HG02759 (cell line): Measurements from ENCODE around the gene GALNT9.
"Not testable (repeated sequence)": the region's sequence is repeated elsewhere in the genome, so short reads cannot be mapped to it uniquely, and the experiment has no call there.

Source experiments
- ATAC-seq: cut with Tn5 transposase; IDR thresholded peaks from one replicate; pipeline ENCODE4 v1.9.1; 2021; ENCODE audit warnings: mild to moderate bottlenecking, moderate library complexity; ENCODE audit not compliant: unreplicated experiment

The GALNT9 gene

GRCh38 chr12:132329036-132329719, at the start of gene GALNT9:
TSS of gene GALNT9 (minus strand) at chr12:132329589. CDS start at chr12:132329203, 386 bp downstream.
- no peak for ATAC-seq

- ATAC-seq = not testable (repeated sequence)
These were observed 49.7 kb upstream of the GALNT9 start for GRCh38 chr12:132379057-132379456.

DNA sequence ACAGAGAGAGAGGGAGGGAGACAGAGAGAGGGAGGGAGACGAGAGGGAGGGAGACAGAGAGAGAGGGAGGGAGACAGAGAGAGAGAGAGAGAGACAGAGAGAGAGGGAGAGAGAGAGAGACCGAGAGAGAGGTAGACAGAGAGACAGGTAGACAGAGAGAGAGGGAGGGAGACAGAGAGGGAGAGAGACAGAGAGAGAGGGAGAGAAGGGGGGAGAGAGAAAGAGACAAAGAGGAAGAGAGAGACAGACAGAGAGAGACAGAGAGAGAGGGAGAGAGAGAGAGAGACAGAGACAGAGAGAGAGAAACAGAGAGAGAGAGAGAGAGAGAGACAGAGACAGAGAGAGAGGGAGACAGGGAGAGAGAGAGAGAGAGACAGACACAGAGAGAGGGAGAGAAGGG, 47.8 kb upstream of the GALNT9 start:
- no peak for ATAC-seq

- ATAC-seq = no peak
These were observed 47.1 kb upstream of the GALNT9 start for GRCh38 chr12:132376464-132376830.

DNA sequence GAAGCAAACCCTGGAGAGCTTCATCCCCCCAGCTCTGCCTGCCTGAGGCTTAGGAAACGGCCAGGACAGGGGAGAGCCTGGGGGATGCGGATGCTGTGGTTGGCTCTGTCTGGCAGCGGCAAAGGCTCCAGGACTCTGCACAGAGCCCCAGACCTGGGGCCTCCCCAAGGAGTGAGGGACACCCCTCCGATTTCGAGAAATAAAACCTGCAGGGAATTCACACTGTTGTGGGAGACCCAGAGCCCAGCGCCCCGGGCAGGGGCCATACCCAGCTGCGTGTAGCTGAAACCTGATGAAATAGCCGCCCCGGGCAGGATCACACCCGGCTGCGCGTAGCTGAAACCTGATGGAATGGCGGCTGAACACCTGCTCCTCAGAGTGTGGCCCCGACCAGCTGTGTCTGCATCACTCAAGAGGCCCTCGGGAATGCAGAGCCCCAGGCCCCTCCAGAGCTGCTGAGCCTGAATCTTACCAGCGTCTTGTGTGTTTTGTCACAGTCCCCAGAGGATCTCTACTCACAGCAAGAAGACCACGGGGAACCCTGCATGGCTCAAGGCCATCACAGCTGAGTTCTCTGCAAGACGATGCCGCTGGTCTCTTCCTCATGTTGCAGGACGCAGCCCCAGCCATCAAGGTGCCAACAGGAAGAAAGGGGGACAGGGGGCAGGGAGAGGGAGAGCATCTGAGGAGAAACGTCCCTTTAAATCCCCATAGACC, 46.5 kb upstream of the GALNT9 start:
- ATAC-seq = no peak

- no peak for ATAC-seq
These were observed 45.4 kb upstream of the GALNT9 start for GRCh38 chr12:132374612-132375445.

GRCh38 chr12:132373901-132374611, 44.7 kb upstream of the GALNT9 start:
- ATAC-seq = no peak

- ATAC-seq = no peak
These were observed 38.5 kb upstream of the GALNT9 start for GRCh38 chr12:132367852-132368251.

DNA sequence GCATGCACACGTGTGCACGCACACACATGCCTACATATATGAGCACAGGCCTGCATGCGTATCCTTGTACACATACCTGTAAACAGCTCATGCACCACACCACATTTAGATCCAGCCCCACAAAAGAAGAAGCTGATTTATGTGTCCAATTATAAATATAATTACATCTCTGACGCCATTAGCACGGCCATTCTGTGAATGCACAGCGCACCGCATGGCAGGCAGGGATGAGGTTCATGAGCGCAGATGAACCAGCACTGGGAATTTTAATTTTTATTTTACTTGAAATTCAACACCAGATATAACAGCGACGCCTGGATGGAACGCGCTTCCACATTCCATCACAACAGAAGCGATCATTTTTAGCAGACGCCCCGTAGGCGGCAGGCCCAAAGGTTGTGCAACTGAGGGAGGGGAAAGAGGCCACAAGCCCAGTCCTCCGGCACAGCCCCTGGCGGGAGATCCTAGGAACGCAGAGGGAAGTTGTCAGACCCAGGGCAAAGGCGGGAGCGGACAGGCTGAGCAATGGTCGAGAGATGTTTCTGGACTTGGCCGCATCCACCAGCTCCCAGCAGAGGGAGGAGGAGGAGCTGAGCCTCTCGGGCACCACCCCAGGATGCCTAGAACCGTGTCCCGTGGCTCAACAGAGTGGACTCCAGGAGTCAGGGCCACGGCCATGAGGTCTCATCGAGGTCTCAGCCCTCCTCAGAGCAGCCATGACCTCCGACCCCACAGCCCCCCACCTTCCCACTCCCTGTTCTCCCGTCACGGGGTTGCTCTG, 37.9 kb upstream of the GALNT9 start:
- ATAC-seq = no peak

DNA sequence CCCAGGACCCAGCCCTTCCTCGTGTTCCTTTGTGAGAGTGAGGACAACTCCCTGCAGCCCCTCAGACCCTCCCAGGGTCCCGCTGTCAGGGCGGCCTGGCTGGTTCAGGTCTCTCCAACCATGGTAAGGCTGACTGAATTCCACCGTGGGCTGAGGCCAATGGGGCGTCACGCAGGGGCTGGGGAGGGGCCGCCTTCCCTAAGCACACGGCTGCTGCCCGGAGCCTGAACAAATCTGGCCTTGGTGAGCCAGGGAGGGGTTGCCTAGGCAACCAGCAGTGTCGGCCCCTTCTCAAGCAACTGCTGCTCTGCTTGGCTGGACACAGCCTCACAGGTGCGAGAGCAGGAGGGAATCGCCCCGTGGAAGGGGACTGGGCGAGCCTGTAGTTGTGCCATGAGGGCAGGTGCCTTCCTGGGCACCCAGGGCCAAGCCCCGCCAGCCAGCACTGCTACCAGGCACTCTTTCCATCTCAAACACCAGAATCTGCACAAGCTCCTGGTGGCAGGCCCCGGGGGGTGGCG, 37.0 kb upstream of the GALNT9 start:
- no peak for ATAC-seq

GRCh38 chr12:132365226-132365625, 35.8 kb upstream of the GALNT9 start:
- ATAC-seq = no peak

DNA sequence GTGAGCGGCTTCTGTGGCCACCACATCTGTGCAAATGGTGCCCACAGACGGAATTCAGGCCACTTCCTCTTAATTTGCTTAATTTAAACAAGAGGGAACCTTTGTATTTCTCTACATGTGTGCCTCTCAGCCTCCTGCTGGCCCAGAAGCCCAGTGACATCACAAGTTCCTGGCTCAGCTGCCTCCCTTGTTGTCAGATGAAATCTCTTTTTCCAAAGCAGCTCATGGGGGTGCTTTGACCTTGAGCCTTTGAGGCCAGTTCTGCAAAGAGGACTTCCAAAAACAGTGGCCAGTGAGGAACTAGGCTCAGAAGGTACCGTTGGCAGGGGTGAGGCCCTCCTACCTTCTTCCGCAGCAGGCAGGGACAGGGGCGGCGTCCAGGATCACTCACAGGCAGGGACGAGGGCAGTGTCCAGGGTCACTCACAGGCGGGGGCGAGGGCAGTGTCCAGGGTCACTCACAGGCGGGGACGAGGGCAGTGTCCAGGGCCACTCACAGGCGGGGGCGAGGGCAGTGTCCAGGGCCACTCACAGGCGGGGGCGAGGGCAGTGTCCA, 35.0 kb upstream of the GALNT9 start:
- no peak for ATAC-seq

GRCh38 chr12:132363661-132364347, 34.4 kb upstream of the GALNT9 start:
- no peak for ATAC-seq

DNA sequence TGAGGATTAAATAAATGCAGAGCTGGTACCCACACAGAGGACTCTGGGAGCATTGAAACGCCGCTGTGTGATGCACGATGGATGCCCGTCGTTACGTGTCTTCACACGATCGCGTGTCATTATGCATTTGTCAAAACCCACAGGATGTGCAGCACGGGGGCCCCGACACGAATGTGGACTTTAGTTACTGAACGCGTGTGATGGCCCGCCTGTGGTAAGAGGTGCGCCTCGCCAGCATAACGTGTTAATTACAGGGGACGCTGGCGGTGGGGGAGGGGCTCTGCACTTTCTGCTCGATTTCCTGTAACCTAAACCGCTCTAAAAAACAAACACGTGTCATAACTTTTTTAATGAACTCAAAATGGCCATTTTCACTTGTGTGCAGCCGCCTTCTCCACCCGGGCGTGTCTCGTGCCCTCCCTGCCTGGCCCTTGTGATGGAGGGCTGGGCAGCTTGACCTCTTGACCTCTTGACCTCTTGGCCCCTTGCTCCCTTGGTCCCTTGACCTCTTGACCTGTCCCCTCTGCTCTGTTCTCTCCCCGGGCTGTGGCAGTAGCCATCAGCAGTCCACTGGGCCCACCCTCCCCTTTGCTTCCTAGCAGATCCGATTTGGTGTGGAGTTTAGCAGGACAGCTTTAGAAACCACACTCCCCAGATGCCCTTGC, 33.7 kb upstream of the GALNT9 start:
- ATAC-seq = no peak

DNA sequence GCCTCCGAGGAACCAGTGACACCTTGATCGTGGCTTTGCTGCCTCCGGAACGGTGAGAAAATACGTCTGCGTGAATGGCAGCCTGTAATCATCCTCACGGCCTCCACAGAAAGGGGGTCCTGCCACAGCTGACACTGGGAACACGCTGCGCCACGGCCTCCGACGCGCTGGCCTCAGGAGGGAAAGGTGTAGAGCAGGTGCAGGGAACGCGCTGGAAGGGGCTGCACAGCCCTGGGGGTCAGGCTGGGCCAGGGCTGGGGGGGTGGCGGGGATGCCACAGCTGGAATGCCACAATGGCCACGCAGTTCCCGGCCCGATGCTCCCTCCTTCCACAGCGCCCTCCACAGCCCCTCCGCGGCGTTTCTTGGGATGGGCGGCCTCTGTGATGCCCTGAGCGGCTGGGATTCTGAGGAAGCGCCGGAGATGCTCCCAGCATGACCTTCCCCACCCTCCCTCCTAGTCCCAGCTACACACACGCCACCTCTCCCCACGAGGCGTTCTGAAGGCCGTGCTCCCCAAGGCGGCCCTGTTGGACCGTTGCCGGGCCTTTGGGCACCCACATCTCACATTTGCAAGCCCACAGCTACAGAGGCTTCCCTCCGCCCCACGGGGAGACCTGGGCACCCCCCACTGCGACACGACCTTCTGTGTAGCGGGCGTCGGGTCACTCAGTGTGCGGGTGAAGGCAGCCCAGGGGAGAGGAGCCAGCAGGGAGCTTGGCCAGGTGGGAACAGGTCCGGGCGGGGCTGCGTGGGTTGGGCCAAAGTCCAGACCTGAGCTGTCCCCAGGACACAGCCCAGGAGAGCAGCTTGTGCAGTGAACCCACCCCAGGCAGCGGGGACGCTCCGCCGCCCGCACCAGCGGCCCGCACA, 31.8 kb upstream of the GALNT9 start:
- no peak for ATAC-seq

- no peak for ATAC-seq
These were observed 31.0 kb upstream of the GALNT9 start for GRCh38 chr12:132360410-132360809.

GRCh38 chr12:132359971-132360370, 30.6 kb upstream of the GALNT9 start:
- no peak for ATAC-seq

GRCh38 chr12:132359551-132359950, 30.2 kb upstream of the GALNT9 start:
- no peak for ATAC-seq
